Sigmoid colon (tissue), 4 donors: Measurements from ENCODE around the gene C18orf63.

Source experiments
- POLR2A ChIP-seq, 2 donors: fragments of 450-650 bp; IDR thresholded peaks; one replicate each; pipeline ENCODE4 v1.6.1; 2016; ENCODE audit warnings: antibody characterized with exemption in 2 of 2, mild to moderate bottlenecking in 2 of 2, moderate library complexity in 2 of 2
- POLR2AphosphoS5 ChIP-seq, 4 donors: sonication (generic); formaldehyde crosslinking; IDR thresholded peaks; one replicate each; pipeline ENCODE4 v1.6.1; 2017; ENCODE audit warnings: antibody characterized with exemption in 4 of 4
- TF ChIP-seq, protein P1 (sequence below), 4 experiments: fragments of 450-650 bp in 3 of 4; fragments of 200-600 bp in 1 of 4; IDR thresholded peaks; one replicate each; pipeline ENCODE4 v1.5.1; 2016 to 2019; ENCODE audit warnings: antibody characterized with exemption in 4 of 4, mild to moderate bottlenecking in 3 of 4, moderate library complexity in 2 of 4

DNA sequence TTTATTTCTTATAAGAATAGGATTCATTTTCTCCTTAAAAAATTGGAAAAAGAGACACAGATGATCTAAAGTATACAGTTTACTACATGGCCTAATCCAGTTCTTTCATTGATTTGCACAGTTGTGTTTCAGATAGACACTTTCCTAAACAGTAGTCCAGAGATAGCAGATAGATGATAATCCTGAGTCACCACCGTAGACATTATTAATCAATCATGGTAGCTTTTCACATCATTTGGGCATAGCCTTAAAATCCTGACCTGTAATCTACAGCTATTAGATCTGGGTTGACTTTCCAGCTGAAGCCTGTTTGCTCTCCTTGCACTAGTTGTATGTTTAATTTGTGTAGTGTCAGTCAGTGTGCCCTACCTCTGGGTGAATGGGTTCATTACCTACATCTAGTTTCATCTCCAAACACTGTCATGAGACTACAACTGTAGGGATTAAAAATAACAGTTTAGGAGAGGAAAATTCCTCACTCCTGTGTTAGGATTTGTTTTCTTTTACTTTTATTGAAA, 14.1 kb downstream of the C18orf63 start:
- TF ChIP-seq, protein P1, sequence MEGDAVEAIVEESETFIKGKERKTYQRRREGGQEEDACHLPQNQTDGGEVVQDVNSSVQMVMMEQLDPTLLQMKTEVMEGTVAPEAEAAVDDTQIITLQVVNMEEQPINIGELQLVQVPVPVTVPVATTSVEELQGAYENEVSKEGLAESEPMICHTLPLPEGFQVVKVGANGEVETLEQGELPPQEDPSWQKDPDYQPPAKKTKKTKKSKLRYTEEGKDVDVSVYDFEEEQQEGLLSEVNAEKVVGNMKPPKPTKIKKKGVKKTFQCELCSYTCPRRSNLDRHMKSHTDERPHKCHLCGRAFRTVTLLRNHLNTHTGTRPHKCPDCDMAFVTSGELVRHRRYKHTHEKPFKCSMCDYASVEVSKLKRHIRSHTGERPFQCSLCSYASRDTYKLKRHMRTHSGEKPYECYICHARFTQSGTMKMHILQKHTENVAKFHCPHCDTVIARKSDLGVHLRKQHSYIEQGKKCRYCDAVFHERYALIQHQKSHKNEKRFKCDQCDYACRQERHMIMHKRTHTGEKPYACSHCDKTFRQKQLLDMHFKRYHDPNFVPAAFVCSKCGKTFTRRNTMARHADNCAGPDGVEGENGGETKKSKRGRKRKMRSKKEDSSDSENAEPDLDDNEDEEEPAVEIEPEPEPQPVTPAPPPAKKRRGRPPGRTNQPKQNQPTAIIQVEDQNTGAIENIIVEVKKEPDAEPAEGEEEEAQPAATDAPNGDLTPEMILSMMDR (IDR thresholded peaks at IDR 0.05) = no peak
- TF ChIP-seq POLR2A (IDR thresholded peaks at IDR 0.05) (no peak), POLR2AphosphoS5 (IDR thresholded peaks at IDR 0.05) (no peak)
